DMS 273 (cell line): Measurements from ENCODE around the gene KNL1.
"Not testable (repeated sequence)": the region's sequence is repeated elsewhere in the genome, so short reads cannot be mapped to it uniquely, and the experiment has no call there.

Experiments used
- DNase-seq: peaks from one replicate; lab custom pipeline; 2025; ENCODE audit not compliant: unreplicated experiment; lab: John Stamatoyannopoulos, UW

Gene KNL1, protein sequence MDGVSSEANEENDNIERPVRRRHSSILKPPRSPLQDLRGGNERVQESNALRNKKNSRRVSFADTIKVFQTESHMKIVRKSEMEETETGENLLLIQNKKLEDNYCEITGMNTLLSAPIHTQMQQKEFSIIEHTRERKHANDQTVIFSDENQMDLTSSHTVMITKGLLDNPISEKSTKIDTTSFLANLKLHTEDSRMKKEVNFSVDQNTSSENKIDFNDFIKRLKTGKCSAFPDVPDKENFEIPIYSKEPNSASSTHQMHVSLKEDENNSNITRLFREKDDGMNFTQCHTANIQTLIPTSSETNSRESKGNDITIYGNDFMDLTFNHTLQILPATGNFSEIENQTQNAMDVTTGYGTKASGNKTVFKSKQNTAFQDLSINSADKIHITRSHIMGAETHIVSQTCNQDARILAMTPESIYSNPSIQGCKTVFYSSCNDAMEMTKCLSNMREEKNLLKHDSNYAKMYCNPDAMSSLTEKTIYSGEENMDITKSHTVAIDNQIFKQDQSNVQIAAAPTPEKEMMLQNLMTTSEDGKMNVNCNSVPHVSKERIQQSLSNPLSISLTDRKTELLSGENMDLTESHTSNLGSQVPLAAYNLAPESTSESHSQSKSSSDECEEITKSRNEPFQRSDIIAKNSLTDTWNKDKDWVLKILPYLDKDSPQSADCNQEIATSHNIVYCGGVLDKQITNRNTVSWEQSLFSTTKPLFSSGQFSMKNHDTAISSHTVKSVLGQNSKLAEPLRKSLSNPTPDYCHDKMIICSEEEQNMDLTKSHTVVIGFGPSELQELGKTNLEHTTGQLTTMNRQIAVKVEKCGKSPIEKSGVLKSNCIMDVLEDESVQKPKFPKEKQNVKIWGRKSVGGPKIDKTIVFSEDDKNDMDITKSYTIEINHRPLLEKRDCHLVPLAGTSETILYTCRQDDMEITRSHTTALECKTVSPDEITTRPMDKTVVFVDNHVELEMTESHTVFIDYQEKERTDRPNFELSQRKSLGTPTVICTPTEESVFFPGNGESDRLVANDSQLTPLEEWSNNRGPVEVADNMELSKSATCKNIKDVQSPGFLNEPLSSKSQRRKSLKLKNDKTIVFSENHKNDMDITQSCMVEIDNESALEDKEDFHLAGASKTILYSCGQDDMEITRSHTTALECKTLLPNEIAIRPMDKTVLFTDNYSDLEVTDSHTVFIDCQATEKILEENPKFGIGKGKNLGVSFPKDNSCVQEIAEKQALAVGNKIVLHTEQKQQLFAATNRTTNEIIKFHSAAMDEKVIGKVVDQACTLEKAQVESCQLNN (N-terminal part only)

DNA sequence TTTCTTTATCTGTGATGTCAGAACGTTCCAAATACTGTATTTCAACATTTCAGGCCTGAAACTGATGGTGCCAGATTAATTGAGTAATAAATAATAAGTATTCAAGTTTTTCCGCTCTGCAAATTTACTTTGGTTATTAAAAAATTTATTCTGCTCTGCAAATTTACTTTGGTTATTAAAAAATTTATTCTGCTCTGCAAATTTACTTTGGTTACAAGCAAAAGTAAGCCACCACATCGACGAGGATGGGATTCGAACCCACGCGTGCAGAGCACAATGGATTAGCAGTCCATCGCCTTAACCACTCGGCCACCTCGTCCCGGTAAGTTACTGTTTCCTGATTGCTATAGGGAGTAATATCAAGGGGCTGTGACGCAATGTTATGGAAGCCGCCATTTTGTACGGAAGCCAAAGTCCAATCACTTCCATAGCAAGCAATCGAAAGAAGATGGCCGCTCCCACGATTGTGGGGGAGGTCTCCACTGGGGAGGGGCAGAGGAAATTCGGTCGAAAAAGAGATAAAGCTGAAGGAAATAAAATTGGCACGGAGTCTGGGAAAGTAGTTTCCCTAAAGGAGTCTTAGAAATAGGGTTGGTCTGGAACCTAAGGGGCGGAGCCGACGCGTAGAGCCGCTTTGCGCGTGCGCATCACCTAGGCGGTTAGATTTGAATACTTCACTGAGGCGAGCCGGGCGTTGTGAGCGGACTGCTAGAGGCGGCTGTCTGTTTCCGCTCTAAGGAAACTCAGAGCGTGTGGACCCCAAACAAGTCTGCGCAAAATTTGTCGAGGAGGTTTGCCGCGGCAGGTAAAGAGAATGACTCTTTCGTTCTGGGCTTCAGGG is at the start of gene KNL1:
TSS of gene KNL1 (plus strand) at position 662 of the 841 bp plus-strand sequence. CDS start 8,683 bp downstream, outside the sequence.
- peak; percentile 94 for DNase-seq

DNA sequence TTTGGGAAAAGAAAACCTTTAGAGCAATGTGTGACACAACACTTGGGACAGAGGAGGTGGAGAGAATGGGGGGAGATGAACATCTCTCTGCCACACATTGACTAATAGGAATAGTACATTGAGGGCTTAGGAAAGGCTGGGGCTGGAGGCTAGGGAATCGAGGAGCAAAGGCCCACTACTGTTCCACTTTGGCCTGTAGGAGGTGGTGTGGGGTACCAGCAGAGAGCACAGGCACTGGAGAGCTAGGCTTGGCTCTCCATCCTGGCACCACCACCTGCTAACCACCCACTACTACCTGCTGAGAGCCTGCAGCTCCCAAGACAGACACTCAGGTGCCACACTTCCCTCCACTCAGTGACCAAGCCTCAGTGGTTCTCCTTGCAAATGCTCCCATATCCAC is 48.6 kb upstream of the KNL1 start:
- no peak for DNase-seq

DNA sequence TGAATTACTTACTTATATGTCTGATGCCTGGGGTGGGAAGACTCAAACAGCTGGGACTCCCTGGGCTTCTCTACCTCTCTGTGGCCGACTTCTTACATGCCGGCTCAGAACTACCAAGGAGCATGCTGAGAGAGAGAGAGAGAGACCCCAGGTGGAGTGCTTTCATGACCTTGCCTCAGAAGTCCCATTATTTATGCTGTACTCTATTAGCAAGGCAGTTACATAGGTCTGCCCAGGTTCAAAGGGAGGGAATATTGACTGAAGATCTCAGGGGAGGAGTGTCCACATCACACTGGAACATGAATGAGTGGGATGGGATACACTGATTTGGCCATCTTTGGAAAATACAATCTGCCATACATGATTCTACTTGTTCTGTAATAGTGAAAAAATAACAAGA is 45.4 kb upstream of the KNL1 start:
- DNase-seq, result no peak

DNA sequence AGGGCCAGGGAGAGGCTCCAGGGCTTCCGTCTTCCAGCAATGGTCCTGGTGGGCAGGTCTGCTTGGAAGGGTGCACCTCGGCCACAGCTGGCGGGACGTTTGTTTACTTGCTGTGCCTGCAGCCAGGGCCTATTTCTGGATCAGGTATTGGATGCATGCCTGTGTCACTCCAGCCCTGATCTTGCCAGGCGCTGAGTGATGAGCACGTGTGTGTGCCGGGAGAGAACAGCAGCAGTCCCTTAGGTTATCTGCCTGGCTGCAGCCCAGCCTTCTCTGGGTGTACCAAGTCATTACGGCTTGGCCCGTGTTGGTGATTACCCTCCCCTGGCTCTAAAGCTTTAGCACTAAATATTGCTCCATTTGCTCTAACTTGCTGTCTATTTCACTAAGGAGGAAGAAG is 44.2 kb upstream of the KNL1 start:
- DNase-seq, result no peak

DNA sequence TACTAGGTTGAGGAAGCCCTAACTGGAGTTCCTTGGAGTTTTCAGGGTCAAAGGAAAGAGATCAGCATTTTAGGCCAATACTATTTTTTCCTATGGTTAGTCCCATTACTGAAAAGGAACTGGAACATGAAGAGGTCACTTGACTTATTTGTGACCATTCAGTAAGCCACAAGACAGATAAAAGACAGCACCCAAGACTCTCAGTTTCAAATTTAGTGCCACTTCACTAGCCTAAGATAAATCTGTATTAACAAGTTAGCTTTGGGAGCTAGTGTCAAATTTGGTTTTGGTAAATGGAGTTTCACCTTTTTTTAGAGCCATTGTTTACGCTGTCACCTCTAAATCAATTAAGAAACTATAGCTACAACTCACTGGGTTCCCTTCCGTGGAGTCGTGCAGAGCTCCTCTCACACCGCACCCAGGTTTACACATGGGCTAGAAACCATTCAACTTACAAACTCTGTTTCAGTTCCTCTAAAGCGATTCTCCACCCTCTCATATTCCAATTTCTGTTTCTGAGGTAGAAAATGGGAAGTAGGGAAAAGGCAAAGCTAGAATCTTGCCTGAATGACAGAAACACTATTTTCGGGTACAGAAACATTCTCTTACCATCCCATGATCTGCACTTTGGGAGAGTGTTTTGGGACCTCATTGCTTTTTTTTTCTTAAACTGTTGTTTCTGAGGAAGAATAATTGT is 43.6 kb upstream of the KNL1 start:
- no peak for DNase-seq

DNA sequence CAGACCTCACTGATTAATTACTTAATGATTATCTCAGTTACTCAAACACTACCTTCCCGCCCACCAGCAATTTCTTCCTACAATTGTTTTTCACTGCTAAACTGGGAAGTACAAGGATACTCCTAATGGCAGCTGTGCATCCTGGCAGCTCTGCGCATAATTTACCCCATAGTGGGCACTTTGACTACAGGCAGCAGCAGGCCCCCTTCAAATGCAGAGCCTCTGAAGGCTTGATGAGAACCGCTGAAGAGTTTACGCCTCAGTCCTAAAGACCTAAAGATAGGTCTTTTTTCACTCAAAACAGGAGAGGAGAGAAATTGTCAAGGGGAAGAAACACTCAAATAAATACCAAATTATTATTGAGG is 39.9 kb upstream of the KNL1 start:
- peak; percentile 73 for DNase-seq

DNA sequence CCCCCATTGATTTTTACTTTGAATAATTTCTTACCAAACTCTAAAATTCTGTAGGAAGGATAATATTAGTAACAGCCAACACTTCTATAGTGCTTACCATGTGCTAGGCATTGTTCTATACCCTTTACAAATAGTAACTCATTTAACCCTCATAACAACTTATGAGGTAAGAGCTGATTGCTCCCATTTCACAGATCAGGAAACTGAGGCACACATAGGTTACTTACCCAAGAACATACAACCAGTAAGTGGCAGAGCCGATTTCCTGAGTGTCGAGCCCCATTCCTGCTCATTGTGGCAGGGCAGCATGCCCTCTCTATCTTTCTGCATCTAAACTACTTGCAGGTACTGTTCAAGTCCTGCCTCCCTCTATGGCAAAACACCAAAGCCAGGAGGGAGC is 38.2 kb upstream of the KNL1 start:
- DNase-seq, result no peak

DNA sequence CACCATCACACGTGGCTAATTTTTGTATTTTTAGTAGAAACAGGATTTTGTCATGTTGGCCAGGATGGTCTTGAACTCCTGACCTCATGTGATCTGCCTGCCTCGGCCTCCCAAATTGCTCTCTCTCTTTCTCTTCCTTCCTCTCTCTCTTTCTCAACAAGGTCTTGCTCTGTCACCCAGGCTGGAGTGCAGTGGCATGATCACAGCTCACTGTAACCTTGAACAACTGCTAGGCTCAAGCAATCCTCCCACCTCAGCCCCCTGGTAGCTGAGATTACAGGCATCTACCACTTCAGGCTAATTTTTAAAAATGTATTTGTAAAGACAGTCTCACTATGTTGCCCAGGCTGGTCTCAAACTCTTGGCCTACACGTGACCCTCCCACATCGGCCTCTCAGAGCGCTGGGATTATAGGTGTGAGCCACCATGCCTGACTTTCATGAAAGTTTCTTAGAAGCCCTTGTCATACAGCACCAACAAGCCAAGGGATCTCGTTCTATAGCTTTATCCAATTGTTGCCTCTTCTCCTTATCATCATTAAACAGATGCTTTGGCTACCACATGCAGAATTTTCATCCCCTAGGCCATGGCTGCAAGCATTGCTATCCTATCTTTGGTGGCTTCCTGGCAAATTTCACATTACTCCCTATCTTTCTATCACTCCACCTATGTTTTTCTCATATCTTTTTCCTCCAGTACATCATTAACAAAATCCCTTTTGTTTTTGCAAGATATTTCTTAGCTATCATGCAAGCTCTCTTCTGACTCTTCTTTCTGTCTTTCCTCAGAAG is 34.9 kb upstream of the KNL1 start:
- no peak for DNase-seq

DNA sequence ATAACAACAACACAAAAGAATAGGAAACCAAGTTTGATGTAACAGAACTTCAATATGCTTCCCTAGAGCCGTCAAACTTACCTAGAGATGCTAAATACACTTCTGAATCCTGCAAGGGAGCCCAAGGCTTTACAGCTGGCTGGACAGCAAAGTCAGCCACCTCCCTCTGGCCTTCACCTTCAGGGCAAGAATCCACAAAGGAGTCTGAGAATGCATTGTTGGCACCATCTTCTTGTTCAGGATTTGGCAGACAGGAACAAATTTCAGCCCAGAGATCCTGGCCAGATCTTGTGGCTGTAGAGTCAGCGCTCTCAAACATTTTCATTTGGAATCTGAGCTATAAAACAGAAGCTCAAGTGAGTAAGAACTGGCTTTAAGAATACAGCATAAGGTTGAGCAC is 31.4 kb upstream of the KNL1 start:
- no peak for DNase-seq

DNA sequence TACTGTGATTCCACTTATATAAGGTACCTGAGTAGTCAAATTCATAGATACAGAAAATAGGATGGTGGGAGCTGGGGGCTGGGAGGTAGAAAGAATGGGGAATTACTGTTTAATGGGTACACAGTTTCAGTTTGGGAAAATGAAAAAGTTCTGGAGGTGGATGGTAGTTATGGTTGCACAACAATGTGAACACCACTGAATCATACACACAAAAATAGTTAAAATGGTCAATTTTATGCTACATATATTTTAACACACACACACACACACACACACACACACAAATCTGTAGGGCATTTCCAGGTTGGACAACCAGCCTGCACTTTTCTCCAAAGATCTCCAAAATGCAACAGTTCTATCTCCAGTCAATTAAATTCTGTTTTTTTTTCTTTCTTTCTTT is 30.6 kb upstream of the KNL1 start:
- DNase-seq, result no peak

DNA sequence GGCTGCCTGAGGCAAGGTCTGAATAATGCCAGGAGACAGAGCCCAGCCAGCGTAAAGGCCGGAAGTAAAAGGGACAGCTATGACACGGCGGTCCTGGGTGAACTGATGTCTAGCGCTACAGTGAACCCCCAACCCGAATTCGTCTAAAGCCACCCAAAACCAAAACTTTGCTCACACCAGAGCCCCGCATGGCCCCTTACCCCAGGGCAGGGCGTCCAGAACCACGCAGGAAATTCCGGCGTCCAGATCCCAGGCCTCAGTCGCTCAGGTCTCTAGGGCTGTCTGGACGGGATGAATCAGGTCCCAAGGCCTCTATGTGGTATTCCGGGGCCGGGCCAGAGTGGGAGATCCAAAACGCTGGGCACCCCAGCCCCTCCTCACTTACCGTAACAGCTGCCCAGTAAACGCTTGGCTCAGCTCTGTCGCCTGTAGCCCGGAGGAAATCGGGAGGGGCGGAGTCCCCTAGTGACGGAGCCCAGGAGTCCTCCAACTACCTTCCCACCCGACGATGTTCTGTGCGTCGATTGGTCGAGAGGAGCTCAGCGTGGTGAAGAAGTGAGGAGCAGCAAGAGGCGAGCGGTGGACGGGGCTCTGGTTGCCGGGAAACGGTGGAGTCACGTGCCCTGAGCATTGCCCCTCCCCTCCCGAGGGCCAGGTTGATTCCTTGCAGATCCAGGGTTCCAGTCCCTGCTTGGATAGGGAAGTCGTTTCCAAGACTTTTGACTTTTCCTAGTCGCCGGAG is 29.3 kb upstream of the KNL1 start, which contains the start of gene CCDC32:
TSS of gene CCDC32 (minus strand) at position 452 of the 742 bp plus-strand sequence. CDS start 2,027 bp downstream, outside the sequence.
- peak; percentile 99 for DNase-seq

DNA sequence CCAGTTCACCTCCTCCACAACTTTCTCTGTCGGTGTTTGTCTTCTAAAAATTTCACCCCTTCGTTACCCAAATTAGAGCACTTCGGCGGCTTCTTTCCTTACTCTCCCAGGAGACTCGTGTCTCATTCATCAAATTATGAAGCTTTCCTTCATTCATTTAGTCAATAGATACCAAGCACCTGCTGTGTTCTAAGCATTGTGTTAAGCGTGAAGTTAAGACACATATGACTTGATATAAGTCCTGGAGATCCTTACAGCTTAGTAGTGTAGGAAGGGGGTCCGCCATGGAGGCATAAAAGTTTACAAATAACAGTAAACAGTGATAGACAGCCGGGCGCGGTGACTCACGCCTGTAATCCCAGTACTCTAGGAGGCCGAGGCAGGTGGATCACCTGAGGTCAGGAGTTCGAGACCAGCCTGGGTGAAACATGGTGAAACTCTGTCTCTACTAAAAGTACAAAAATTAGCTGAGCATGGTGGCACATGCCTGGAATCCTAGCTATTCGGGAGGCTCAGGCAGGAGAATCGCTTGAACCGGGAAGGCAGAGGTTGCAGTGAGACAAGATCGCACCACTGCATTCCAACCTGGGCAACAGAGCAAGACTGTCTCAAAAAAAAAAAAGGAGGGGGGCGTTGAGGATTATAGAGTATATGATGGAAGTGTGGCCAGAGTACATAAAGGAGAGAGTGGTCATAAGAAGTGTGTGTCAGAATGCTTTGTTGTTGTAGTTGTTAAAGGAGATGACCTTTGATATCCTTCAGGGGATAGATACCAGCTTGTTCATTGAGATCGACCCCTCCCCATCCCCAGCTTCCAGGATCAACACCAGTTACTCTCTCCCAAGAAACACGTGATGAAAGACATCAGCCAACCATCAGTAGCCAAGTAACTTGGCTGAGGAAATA is 28.5 kb upstream of the KNL1 start:
- DNase-seq, result no peak

DNA sequence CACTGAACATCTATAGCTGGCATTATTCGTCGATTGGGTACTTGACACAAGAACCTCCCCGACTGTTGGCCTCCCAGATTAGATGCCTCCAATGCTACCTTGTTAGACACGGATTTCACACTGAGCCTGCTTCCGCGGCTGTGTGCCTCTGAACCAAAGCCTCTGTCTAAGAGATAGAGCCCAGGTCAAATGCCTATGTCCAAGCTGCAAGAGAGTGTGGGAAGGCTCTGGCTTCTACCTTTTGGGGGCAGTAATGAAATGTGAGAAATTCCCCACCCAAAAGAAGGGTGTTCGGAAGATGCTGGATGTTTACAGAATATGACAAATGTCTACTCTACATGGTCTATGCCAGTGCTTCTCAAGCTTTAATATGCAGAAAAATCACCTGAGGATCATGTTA is 26.9 kb upstream of the KNL1 start:
- peak; percentile 15 for DNase-seq

DNA sequence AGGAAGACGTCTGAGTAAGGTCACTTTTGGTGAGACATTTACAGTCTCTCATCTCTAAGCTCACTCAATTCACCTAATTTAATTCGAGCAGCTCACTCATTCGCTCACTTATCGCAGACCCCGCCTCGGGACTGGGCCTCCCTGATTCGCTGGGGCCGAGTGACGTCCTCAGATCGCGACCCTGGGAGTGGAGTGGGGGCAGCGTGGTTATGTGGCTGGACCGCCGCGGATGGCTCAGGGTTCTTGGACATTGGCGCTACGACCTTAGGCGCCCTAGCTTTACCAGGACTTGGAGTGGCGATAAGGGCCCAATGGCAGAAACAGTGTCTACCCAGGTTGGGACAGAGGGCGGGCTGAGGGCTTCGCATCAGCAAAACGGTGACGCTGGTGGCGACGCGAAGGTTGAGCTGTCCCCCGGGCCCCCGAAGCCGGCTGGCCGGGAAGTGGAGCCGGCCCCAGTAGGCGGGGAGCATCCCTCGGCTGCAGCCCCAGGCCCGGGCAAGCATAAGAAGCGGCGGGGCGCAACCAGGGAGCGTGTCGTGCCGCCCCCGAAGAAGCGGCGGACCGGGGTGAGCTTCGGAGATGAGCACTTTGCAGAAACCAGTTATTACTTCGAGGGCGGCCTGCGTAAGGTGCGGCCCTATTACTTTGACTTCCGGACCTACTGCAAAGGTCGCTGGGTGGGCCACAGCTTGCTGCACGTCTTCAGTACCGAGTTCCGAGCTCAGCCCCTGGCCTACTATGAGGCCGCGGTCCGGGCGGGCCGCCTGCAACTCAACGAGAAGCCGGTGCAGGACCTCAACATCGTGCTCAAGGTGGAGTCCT is 24.7 kb upstream of the KNL1 start, which contains the start of gene RPUSD2:
TSS of gene RPUSD2 (plus strand) at position 171 of the 825 bp plus-strand sequence. CDS start at position 210, 39 bp downstream.
- peak; percentile 94 for DNase-seq

DNA sequence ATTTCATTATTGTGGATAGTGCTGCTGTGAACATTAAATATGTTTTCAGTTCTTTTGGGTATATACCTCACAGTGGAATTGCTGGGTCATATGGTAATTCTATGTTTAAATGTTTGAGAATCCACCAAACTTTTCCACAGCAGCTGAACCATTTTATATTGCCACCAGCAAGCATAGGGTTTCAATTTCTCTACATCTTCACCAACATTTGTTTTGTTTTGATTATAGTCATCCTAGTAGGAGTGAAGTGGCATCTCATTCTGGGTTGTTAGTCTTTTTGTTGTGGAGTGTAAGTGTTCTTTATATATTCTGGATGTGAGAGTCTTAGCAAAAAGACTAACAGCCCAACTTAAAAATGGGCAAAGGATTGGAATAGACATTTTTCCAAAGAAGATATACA is 18.9 kb upstream of the KNL1 start:
- no peak for DNase-seq

DNA sequence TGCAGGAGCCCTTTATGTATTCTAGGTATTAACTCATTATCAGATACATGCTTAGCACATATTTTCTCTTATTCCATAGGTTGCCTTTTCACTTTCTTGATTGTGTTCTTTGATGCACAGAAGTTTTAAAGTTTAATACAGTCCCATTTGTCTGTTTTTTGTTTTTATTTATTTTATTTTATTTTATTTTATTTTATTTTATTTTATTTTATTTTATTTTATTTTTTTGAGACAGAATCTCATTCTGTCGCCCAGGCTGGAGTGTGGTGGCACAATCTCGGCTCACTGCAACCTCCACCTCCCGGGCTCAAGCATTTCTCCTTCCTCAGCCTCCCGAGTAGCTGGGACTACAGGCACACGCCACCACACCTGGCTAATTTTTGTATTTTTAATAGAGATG is 17.1 kb upstream of the KNL1 start:
- DNase-seq, result not testable (repeated sequence)
